Suppressor macrophage treated with lipopolysaccharide for 4 hours (primary cell): ENCODE results near the gene THOC5.
A peak's percentile ranks its signal among the peaks of the same experiment; 100 is the strongest.
"Not testable (repeated sequence)": the region's sequence is repeated elsewhere in the genome, so short reads cannot be mapped to it uniquely, and the experiment has no call there.

Experiments
- DNase-seq: peaks from one replicate; pipeline ENCODE4 v3.0.0-alpha.2; 2020

The THOC5 gene

GRCh38 chr22:29559853-29560252 lies 6.3 kb upstream of the THOC5 start:
- no peak for DNase-seq

- DNase-seq, result no peak
Observed at GRCh38 chr22:29559030-29559429, 5.5 kb upstream of the THOC5 start.

GRCh38 chr22:29555065-29555644 lies 1.6 kb upstream of the THOC5 start:
- DNase-seq, result no peak

- DNase-seq, result not testable (repeated sequence)
Observed at GRCh38 chr22:29552357-29552756, 1.2 kb downstream of the THOC5 start.

GRCh38 chr22:29550005-29550404 lies 3.6 kb downstream of the THOC5 start:
- no peak for DNase-seq

- DNase-seq, result peak; percentile 3
Observed at GRCh38 chr22:29545045-29545444, 8.5 kb downstream of the THOC5 start.

- peak; percentile 34 for DNase-seq
Observed at GRCh38 chr22:29541845-29542244, 11.7 kb downstream of the THOC5 start.

- DNase-seq, result no peak
Observed at GRCh38 chr22:29539105-29539504, 14.5 kb downstream of the THOC5 start.

GRCh38 chr22:29536411-29536810 lies 17.1 kb downstream of the THOC5 start:
- DNase-seq, result no peak

GRCh38 chr22:29531419-29531818 lies 22.1 kb downstream of the THOC5 start:
- no peak for DNase-seq

GRCh38 chr22:29530716-29531115 lies 22.8 kb downstream of the THOC5 start:
- no peak for DNase-seq

GRCh38 chr22:29528144-29528543 lies 25.4 kb downstream of the THOC5 start:
- DNase-seq, result no peak

- DNase-seq, result peak; percentile 46
Observed at GRCh38 chr22:29524442-29525191, 28.9 kb downstream of the THOC5 start.

GRCh38 chr22:29523761-29524160 lies 29.8 kb downstream of the THOC5 start:
- DNase-seq, result no peak

- DNase-seq, result no peak
Observed at GRCh38 chr22:29521526-29521925, 32.0 kb downstream of the THOC5 start.

GRCh38 chr22:29520851-29521250 lies 32.7 kb downstream of the THOC5 start:
- no peak for DNase-seq

GRCh38 chr22:29519996-29520395 lies 33.6 kb downstream of the THOC5 start:
- DNase-seq, result no peak

- no peak for DNase-seq
Observed at GRCh38 chr22:29518427-29518826, 35.1 kb downstream of the THOC5 start.

GRCh38 chr22:29517215-29517908 lies 36.2 kb downstream of the THOC5 start:
- DNase-seq, result no peak

GRCh38 chr22:29512031-29512430 lies 41.5 kb downstream of the THOC5 start:
- DNase-seq, result no peak

- no peak for DNase-seq
Observed at GRCh38 chr22:29511126-29511862, 42.3 kb downstream of the THOC5 start.

- no peak for DNase-seq
Observed at GRCh38 chr22:29510542-29510941, 43.0 kb downstream of the THOC5 start.

- peak; percentile 13 for DNase-seq
Observed at GRCh38 chr22:29509815-29510214, 43.7 kb downstream of the THOC5 start.
